NCI-H1436 treated with DMSO at 0.1 percent for 48 hours (cell line): ENCODE results near the gene PLXDC1.

ENCODE experiments used
- DNase-seq: peaks from one replicate; lab custom pipeline; 2025; lab: John Stamatoyannopoulos, UW

PLXDC1 gene

DNA sequence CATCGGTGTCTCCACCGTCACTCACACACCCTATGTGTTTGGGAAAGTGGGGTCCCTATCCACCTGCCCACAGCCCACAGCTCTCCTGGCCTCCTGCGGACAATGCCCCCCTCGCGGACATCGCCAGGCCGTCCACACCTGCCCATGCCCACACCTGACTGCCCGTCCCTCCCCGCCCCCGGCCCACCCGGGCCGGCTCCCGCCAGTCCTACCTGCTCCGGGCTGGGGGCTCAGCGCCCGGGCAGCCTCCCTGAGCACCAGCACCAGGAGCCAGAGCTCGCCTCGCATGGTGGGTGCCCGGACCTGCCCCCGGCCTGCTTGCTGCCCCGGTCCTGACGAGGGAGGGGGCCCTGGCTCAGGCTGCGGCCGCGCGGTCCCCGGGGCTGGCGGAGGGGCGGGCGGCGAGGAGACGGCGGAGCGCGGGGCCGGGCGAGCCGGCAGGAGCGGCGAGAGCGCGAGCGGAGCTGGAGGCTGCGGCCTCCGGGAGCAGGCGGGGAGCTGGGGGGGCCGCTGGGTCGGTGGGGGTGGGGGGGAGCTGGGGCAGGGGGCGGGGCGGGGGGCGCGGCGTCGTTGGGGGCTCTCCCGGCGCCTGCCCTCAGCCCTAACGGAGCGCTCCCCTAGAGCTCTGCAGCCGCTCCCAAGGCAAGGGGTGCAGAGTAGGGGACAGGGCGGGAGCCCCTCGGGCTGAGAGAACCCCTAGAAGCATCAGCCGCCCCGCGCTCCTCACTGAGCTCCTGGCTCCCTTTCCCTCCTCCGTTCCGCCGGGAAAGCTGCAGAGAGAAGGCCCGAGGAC lies at the start of gene PLXDC1:
TSS of gene PLXDC1 (minus strand) at position 488 of the 793 bp plus-strand sequence. CDS start at position 288, 200 bp downstream.
- DNase-seq: no peak

DNA sequence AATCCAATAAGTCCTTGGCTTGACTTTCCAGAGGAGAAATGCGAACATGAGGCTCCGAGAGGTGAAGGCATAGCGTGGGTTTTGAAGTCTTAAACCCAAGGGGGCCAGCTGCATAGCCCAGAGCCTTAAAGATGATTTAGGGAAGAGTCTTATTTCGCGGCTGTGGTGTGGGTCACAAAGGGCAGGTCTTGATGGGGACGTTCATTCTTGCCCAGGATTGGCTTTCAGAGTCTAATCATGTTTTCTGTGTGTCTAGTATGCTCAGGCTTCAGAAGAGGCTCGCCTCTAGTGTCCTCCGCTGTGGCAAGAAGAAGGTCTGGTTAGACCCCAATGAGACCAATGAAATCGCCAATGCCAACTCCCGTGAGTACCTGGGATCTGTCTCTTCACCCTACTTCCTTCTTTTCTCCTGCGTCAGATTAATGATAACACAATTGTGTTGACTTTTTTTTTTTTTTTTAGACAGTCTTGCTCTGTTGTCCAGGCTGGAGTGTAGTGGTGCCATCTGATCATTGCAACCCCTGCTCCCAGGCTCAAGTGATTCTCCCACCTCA lies 49.6 kb upstream of the PLXDC1 start:
- no peak for DNase-seq

DNA sequence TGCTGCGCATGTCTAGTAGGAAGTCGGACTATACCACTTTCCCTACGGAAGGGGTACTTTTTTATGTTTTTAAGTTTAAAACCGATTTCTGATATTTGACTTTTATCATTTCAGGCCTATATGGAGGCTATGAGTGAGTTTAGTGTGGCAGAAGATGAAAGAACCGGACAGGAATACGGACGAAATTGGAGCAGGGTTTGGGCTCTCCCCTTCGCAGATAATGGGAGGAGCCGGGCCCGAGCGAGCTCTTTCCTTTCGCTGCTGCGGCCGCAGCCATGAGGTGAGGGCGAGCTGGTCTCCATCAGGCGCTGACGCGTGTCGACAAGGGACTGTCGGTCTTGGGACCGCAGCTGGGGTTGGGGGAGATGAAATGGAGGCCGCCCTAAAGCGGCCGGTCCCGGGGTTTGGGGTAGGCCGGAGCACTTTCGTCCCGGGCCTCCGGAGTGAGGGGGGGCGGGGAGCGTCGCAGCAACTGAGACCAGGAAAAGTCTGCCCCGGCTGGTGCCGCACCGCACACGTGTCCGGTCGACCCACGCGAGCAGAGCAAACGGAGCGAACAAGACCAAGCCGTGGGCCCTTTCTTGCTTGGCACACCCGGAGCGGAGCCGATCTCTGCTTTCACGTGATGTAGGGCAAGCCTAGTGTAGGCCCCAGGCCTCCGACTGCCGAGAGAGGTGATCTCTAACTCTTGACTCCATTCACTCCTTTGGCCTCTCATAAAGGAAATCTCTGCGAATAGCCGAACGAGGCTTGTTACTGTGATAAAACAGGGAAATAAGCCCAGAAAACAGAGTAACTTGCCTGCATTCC lies 48.8 kb upstream of the PLXDC1 start, which contains the start of gene RPL19:
TSS of gene RPL19 (plus strand) at position 214 of the 810 bp plus-strand sequence. CDS start at position 276, 62 bp downstream.
- DNase-seq: no peak

DNA sequence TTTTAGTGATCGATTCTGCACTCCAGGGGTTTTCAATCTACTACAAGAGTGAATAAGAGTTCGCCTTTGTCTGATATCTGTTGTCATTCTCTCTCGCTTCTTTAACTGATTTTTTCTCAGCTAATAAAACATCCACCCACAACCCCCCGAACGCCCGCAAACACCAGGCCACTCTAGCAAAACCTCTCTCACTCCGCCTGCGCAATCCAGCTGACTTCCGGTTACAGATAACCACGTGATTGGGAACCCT lies 48.3 kb upstream of the PLXDC1 start:
- DNase-seq: peak; percentile 90

DNA sequence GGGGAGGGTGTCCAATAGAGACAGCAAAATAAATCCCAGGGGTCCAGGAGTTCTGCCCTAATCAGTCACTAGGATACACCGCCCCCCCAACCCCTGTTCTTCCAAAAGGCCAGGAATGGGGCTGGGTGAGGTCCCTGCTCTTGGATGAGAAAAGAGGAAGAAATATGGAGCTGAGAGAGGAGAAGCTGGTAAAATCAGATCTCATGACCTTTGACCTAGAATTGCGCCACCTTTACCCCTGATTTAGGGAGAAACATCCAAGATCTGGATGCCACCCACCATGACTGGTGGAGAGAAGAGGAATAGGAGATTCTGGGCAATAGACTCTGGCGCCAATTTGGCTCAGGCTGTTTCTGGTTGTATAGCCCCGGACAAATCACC lies 46.7 kb upstream of the PLXDC1 start:
- DNase-seq: no peak

DNA sequence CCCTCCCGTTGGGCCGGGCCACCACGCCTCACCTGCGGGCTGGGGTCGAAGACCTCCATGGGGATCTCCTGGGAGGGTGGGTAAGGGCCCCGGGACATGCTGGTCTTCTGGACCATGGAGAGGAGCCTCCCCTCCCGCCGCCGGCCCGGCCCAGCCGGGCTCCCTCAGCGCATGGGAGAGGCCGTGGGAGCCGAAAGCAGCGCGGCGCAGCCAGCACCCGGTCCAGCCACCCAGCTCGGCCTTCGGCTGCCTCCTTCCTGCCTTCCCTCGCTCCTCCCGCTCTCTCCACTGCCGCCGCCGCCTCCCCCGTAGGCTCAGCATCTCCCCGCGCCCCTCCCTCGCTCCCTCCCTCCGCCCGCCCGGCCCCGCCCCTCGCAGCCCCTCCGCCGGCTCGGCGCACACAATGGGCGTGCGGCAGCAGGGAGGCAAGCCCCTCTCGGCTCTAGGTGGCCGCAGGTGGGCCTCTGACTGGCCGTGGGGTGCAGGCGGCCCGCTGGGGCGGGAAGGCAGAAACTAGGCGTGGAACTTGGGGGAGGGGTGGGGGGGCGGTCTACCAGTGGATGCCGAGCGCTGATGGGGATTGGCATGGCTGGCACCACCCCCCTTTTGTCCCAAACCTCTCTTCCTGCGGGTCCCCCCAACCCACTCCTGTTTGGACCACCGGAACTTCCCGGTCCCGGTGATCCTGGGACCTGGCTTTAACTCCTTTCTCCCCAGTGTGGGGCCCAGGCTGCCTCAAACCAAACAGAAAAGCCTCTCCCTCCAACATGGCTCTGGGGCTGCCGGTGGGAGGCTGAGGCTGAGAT lies 46.1 kb upstream of the PLXDC1 start, which contains the start of gene CACNB1:
TSS of gene CACNB1 (minus strand) at position 290 of the 806 bp plus-strand sequence. CDS start at position 116, 174 bp downstream.
- no peak for DNase-seq

DNA sequence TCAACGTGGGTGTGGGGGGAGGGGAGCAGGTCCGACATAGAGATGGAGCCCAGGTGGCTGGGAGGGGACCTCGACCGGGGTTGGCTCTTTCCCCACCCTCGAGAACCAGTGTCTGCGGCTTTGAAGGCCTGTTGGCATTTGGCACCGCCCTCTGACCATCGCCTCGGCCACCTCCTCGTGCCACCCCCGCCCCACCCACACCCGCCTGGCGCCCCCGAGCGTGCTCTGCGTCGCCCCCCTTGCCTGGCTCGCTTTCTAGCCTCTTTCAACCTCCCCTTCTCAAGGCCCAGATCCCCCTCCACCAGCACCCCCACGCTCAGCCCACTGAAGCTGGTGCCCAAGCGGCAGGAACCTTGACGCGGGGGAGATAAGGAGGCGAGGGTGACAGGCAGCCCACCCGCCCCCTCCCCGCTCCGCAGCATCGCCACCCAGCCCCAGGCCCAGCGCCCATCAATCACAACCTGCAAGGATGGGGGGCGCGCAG lies 45.4 kb upstream of the PLXDC1 start:
- DNase-seq: no peak

DNA sequence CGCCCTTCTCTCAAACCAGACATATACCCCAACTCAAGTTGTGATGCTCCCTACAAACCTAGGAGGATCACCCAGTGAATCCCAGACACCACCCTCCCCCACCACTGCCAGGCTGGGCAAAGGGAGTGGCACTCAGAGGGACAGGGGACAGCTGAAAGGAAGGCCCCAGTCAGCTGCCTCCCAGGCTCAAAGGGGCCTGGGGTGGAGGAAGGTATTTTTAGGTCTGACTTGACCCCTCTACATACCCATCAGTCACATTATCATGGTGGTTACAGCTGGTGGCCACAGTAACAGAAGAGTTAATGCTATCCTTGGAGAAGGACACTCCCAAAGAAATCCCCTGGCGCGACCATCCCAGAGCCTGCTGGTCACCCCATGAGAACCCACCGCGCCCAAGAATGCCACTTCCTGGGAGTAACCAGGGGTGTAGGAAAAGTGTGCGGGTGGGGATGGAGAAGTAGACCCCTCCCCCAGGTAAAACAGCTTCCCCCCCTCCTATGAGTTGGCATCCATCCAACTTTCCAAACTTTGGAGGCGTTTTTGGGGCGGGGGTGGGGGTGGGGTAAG lies 44.9 kb upstream of the PLXDC1 start:
- no peak for DNase-seq

DNA sequence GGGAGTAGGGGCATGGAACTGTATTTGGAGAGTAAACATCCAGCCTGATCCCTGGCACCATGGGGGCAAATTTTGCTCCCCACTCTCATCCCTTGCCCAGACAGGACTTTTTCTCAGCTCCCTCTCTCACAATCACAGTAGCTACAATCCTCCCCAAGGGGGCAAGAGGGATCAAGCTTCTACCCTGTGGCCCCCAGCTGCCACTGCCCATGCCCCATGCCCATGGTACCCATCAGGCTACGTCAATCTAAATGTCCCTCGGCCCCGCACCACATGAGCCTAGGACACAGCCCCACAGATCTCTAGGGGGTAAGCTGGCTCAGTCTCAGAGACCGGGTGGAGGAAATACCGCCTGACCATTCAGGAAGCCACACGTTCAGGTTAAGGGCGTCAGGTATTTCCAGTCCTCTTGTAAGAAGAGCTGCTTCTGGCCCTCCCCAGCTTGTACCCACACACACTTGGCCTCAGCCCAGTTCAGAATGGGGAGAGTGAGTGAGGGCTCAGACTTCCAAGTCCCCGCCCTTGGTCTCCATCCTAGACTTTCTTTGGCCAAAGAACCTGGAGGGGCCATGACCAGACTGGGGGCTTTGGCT lies 44.2 kb upstream of the PLXDC1 start:
- no peak for DNase-seq

DNA sequence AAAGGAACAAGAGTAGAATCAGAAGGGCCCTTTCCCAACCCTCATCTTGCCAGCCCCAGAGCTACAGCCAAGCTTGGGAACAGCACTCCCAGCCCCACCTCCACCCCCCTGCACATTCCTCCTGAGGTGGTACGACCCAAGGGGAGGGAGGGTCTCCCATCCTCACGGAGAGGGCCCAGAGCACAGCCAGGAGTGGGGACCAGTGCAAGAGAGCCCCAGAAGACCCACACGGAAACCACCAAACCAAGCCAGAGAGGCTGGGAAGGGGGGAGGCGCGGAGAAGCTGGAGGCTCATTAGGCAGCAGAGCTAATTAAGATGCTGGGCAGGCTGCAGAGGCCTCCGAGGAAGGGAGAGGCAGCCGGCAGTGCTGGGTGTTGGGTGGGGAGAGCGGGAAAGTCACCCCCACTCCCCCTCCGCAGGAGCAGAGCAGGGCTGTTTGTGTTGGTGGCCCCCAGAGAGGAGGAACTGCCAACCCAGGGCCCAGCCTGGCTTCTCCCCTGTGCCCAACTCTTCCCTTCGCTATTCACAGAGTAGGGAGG lies 43.6 kb upstream of the PLXDC1 start:
- no peak for DNase-seq

DNA sequence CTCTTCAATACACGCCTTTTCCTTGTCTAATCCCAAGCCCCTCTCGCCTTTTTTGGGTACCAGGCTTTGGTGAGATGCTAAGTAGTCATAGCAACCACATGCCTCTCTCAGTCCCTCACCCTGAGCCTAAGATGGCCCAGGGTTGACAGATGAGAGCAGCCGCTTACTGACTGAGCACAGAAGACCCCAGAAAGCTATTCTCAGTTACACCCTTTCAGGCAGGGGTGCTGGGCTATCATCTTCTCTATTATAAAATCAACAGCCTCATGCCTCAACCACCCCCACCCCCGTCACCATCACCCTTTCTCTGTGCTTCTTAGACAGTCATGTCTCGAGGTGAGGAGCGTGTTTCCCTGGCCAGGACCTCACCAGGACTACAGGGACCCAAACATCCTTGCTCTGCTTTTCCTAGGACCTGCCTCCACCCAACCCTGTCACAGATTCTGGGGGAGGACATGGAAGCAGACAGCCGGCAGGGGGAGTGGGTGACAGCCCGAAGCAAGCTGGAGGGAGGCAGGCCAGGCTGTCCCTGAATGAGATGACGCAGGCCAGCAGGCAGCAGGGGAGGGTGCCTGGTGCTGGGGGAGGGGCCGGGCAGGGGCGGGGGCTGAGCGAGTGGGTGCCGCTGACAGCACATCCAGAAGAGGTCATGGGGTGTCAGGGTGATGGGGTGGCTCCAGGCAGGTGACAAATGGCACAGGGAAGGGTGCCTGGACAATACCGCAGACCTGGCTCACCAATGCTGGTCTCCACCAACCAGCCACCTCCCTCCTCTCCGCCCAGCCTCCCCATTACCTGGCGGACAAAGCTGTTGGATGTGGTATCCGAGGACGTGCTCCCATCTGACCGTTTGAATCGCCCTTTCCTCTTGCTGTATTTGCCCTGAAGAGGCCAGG lies 42.9 kb upstream of the PLXDC1 start:
- no peak for DNase-seq

DNA sequence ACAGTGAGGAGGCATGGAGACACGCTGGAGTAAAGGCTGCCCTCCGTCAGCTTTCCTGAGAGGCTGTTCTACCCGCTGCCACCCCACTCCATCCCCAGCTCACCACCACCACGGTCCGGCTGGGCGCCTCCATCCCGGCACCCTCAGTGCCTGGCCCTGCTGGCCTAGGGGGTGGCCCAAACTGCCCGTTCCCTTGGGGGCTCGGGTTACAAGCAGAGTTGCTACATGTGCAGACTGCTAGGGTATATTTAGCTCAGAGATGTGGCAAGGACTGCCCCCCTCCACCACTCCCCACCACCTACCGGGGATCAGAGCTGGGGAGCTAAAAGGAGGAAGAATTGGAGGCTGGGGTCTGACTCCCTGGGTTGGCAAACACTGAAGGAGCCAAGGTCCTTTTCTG lies 41.9 kb upstream of the PLXDC1 start:
- DNase-seq: no peak

DNA sequence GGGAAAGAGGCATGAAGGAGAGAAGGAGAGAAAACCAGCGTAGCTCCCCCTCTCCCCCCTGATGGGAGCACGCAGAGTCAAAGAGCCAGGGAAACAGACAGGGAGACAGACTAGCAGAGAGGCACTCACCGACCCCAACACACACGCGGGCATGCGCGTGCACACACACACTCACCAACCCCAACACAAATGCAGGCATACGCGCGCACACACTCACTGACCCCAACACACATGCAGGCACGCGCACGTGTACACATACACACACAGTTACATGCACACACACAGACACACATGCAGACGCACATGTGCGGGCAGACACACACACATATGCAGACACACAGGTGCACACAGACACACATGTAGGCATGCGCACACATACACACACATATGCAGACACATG lies 41.5 kb upstream of the PLXDC1 start:
- DNase-seq: no peak

DNA sequence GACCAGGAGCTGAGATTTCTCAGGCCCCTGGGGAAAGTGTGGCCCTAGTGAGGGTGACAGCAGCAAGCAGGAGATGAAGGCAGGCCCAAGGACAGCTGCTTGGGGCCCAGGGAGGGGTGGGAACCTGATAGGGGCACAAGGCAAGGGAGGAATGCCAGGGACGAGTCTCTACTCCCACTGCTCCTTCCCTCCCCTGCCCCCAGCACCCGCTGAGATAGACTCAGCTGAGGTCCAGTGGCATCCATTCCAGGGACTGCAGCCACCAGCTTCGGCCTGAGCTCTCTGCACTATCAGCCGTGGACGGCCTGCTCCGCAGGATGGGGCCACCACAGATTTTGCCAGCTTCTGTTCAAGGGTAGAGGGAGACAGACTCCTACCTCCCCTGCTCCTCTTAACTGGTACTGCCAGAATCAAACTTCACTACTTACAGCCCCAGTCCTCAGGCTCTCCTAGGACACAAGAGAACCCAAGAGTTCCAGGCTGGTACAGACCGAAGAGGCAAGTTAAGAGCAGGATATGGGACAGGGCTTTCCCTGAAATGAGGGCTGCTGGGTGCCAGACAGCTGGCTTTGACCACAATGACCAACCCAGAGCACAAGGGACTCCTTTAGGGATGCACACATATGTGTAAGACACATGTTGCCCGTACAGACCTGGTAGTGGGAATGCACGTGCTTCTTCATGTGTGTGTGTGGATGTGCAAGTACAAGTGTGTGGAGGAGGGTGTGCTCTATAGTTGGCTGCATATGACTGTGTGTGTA lies 40.5 kb upstream of the PLXDC1 start:
- DNase-seq: no peak

DNA sequence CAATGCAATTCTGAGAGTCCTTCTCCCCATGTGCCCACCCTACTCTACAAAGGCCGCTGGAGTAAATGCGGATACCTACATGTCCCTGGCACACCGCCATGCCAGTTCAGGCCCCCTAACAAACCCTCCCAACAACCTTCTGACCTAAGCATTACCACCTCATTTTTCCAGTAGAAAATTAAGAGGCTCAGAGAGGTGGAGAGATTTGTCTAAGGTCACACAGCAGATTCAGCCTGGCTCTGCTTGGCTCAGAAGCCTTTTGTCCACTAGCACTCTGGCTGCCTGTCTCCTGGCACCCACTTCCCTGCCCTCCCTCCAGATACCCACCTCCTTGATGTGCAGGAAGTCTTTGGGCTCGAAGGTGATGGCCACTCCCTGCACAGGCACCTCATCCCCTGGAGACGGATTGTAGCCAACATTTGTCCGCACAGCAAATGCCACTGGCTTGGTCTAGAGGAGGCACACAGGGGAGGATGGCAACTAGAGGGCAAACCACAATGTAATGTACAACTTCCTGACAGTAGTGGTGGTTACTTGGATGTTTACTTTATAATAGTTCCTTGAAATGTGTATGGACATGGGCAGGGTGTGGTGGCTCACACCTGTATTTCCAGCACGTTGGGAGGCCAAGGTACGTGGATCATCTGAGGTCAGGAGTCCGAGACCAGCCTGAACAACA lies 35.9 kb upstream of the PLXDC1 start:
- DNase-seq: no peak

DNA sequence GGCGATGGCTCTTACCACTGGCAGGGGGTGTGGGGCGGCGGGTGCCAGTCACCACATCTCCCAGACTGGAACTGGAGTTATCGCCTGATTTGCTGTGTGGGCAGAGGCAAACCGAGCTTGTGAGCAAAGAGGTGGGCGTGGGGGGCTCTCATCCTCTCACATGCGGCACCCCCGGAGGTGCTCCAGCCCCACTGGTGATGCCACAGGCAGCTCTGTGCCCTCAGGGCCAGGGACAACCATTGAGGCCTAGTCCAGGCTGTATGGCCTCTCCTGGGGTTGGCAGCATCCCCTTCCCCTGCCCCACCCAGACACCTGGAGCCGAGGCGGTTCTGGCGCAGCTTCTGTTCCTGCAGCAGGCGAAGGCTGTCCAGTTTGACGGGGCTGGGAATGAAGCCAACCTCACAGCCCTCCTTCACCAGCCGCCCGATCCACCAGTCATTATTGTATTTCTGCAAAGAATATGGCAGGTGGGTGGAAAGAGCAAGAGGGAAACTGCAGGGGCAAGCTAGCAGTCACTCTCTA lies 35.1 kb upstream of the PLXDC1 start:
- DNase-seq: no peak

DNA sequence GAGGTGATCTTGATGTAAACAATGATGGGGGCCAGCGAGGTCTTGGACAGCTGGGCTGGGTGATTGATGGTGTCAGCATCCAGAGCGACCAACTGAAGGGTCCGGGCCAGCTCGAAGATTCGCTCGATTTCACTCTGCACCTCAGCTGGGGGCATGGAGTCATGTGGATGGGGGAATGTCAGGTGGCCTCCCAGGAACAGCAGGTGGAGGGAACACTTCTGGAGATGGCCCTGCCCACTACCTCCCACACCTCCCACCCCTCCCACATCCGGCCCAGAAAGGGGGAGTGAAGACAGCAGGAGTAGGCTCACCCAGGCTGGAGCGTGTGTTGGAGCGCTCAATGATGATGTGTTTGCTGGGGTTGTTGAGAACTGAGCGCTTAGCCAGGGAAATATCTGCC lies 32.3 kb upstream of the PLXDC1 start:
- DNase-seq: no peak

DNA sequence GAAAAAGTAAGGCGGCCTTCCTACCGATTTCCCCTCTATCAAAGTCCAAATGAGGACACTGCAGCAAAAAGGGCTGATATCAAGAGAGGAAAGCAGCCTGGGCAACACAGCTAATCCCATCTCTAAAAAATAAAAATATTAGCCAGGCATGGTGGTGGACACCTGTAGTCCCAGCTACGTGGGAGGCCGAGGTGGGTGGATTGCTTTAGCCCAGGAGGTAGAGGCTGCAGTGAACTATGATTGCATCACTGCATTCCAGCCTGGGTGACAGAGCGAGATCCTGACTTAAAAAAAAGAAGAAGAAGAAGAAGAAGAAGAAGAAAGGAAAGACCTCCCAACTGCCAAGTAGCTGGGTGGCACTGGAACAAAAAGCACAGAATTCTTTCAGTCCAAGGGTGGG lies 31.6 kb upstream of the PLXDC1 start:
- no peak for DNase-seq
